Neural cell (in vitro differentiated cells): ENCODE measurements around the gene DBH. TPM values are rescaled to one million over a fixed set of nuclear protein-coding genes. Genes with fewer than 3 reads are reported as not detected.

Experiments
- H2AFZ ChIP-seq: fragments of 200-600, 300-800 bp; sonication (generic), shearing (Covaris generic); 2 replicates; pipeline ENCODE4 v1.6.0; 2014; ENCODE audit warnings: low read depth, mild to moderate bottlenecking, antibody characterized with exemption, low read length, moderate library complexity
- H3F3A ChIP-seq: fragments of 200-600 bp; shearing (Covaris generic); 2 replicates; pipeline ENCODE4 v1.6.1; 2016; ENCODE audit warnings: mild to moderate bottlenecking, moderate library complexity, mixed read lengths, antibody characterized with exemption, low read length; ENCODE audit not compliant: insufficient read depth, poor library complexity, severe bottlenecking
- H3K27ac ChIP-seq: fragments of 200-600, 300-800 bp; sonication (generic), shearing (Covaris generic); 2 replicates; pipeline ENCODE4 v1.5.1; 2014; ENCODE audit warnings: mild to moderate bottlenecking, low read length, moderate library complexity
- H3K27me3 ChIP-seq: fragments of 300-800, 200-600 bp; sonication (generic), shearing (Covaris generic); 2 replicates; pipeline ENCODE4 v1.6.0; 2014; ENCODE audit warnings: mild to moderate bottlenecking, low read depth, low read length, moderate library complexity; ENCODE audit not compliant: insufficient read depth
- H3K36me3 ChIP-seq: fragments of 300-800, 200-600 bp; sonication (generic), shearing (Covaris generic); 2 replicates; pipeline ENCODE4 v1.5.1; 2014; ENCODE audit warnings: mild to moderate bottlenecking, antibody characterized with exemption, low read length, moderate library complexity; ENCODE audit not compliant: insufficient read depth
- H3K4me2 ChIP-seq: fragments of 300-800, 200-600 bp; sonication (generic), shearing (Covaris generic); 2 replicates; pipeline ENCODE4 v1.6.0; 2014; ENCODE audit warnings: mild to moderate bottlenecking, low read length
- H3K4me3 ChIP-seq: fragments of 300-800, 200-600 bp; sonication (generic), shearing (Covaris generic); 2 replicates; pipeline ENCODE4 v1.5.1; 2014; ENCODE audit warnings: mild to moderate bottlenecking, low read length, moderate library complexity
- H3K79me2 ChIP-seq: fragments of 200-600 bp; shearing (Covaris generic); replicated peaks from 2 replicates; pipeline ENCODE4 v1.6.0; 2014; ENCODE audit warnings: mild to moderate bottlenecking, low read length, moderate library complexity; ENCODE audit not compliant: insufficient read depth
- H3K9ac ChIP-seq: fragments of 300-800, 200-600 bp; sonication (generic), shearing (Covaris generic); 2 replicates; pipeline ENCODE4 v1.6.1; 2016; ENCODE audit warnings: mild to moderate bottlenecking, low read length, mixed read lengths
- H3K9me2 ChIP-seq: fragments of 200-600 bp; shearing (Covaris generic); 2 replicates; pipeline ENCODE4 v1.6.1; 2016; ENCODE audit warnings: mild to moderate bottlenecking, low read length, mixed read lengths; ENCODE audit not compliant: insufficient read depth
- H3K9me3 ChIP-seq: fragments of 200-600, 300-800 bp; sonication (generic), shearing (Covaris generic); 2 replicates; pipeline ENCODE4 v1.6.1; 2016; ENCODE audit warnings: mild to moderate bottlenecking, mixed run types, low read length, moderate library complexity, mixed read lengths
- H4K20me1 ChIP-seq: fragments of 200-600 bp; shearing (Covaris generic); 2 replicates; pipeline ENCODE4 v1.6.1; 2016; ENCODE audit warnings: mild to moderate bottlenecking, mixed run types; ENCODE audit not compliant: insufficient read depth
- CTCF ChIP-seq: fragments of 450-650 bp; IDR thresholded peaks from 2 replicates; pipeline ENCODE4 v1.5.1; 2014; ENCODE audit warnings: antibody characterized with exemption, mild to moderate bottlenecking, moderate library complexity; ENCODE audit not compliant: poor library complexity, severe bottlenecking
- EP300 ChIP-seq: fragments of 450-650 bp; conservative IDR thresholded peaks from 2 replicates; pipeline ENCODE4 v1.6.1; 2014; ENCODE audit warnings: antibody characterized with exemption, mild to moderate bottlenecking, moderate library complexity; ENCODE audit not compliant: poor library complexity, severe bottlenecking
- EZH2 ChIP-seq: fragments of 200-600, 300-800 bp; shearing (Covaris generic), sonication (generic); IDR thresholded peaks from 2 replicates; pipeline ENCODE4 v1.6.1; 2014; ENCODE audit warnings: antibody characterized with exemption, low read length, borderline replicate concordance, mild to moderate bottlenecking; ENCODE audit not compliant: insufficient read depth, poor library complexity, severe bottlenecking
- MXI1 ChIP-seq: fragments of 450-650 bp; conservative IDR thresholded peaks from 2 replicates; pipeline ENCODE4 v1.6.1; 2014; ENCODE audit warnings: antibody characterized with exemption, mild to moderate bottlenecking; ENCODE audit not compliant: poor library complexity, severe bottlenecking
- POLR2AphosphoS5 ChIP-seq: IDR thresholded peaks from 2 replicates; pipeline ENCODE4 v1.6.1; 2012
- RAD21 ChIP-seq: fragments of 450-650 bp; conservative IDR thresholded peaks from 2 replicates; pipeline ENCODE4 v1.6.1; 2014; ENCODE audit warnings: antibody characterized with exemption, mild to moderate bottlenecking, moderate library complexity
- REST ChIP-seq: IDR thresholded peaks from 2 replicates; pipeline ENCODE4 v1.6.1; 2012; ENCODE audit warnings: borderline replicate concordance
- SMC3 ChIP-seq: fragments of 450-650 bp; conservative IDR thresholded peaks from 2 replicates; pipeline ENCODE4 v1.6.1; 2014; ENCODE audit warnings: antibody characterized with exemption, mild to moderate bottlenecking, moderate library complexity; ENCODE audit not compliant: poor library complexity
- TAF1 ChIP-seq: IDR thresholded peaks from 2 replicates; pipeline ENCODE4 v1.6.1; 2012; ENCODE audit warnings: low read depth
- polyA plus RNA-seq: library from polyadenylated mRNA; depleted of rRNA; stranded (reverse); fragments of >200 nt; gene quantifications from 2 replicates; pipeline ENCODE4 v1.2.3, GENCODE V29; 2014

The DBH gene
- polyA plus RNA-seq, 1 donor from 2014 or later = not detected

DNA sequence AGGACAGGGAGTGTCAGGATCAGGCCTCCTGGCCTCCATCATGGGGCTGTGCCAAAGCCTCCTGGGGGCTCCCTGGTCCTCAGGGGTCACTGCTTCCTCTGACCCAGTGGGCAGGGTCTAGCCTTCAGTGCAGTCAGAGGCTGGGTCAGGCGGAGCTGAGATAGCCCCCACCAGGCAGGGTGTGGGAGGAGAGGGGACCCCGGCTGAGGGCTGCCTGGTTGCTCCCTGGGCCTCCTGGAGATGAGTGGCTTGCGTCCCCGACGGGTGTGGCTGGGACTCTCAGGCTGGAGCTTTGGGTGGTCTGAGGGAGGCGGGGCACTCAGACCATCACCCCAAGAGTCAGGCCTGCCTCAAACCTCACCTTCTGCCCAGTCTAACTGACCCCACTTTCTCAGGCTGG, 48.7 kb upstream of the DBH start:
- no peaks in the 10 kb centered on the region for H3K36me3 ChIP-seq
- H2AFZ ChIP-seq = no peak overlapping the region
- H3K9me2 ChIP-seq = no peaks in the 10 kb centered on the region
- H3K27me3 ChIP-seq = no peaks in the 10 kb centered on the region
- H3K4me3 ChIP-seq = no peak overlapping the region
- TF ChIP-seq SMC3 (no peak), MXI1 (no peak), REST (no peak), CTCF (no peak)
- no peak overlapping the region for H3K9ac ChIP-seq
- no peaks in the 10 kb centered on the region for H3K79me2 ChIP-seq
- no peaks in the 10 kb centered on the region for H4K20me1 ChIP-seq
- no peak overlapping the region for H3K27ac ChIP-seq
- no peaks in the 10 kb centered on the region for H3K9me3 ChIP-seq
- H3F3A ChIP-seq = no peaks in the 10 kb centered on the region
- no peak overlapping the region for H3K4me2 ChIP-seq

DNA sequence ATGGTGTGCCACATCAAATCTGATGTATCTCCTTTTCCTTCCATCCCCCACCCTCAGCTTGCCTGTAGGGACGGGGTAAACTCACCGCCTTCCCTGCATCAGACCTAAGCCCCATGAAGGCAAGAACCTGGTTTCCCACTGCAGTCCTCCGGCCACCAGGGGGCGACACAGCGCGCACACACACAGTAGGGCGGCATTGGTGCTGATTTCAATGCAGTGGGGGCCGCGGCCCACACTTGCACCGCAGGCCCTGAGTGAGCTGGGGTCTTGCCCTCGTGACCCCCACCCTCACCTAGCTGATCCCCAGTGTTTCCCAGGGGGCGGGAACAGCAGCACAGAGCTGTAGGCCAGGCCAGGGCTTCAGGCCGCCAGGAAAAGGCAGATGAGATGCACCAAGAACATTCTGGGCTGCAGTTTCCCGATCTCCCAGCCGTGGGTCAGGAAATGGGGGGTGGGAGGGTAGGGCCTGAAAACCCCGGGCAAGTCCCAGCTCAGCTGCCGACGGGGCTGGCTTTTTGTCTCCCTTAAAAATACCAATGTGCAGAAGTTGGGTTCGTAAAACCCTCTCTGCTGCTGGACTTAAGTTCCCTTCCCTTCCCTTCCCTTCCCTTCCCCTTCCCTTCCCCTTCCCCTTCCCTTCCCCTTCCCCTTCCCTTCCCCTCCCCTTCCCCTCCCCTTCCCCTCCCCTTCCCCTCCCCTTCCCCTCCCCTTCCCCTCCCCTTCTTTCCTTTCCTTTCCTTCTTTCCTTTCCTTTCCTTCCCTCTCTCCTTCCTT, 46.5 kb upstream of the DBH start:
- Histone ChIP-seq H3K9me2 (no peaks in the 10 kb centered on the region), H2AFZ (no peak overlapping the region), H3K36me3 (no peaks in the 10 kb centered on the region), H3K4me3 (no peak overlapping the region), H3K9ac (no peak overlapping the region), H3K27ac (no peak overlapping the region), H3K9me3 (no peaks in the 10 kb centered on the region), H4K20me1 (no peaks in the 10 kb centered on the region), H3K4me2 (no peak overlapping the region), H3K27me3 (no peaks in the 10 kb centered on the region), H3F3A (no peaks in the 10 kb centered on the region), H3K79me2 (no peaks in the 10 kb centered on the region)
- TF ChIP-seq RAD21 (no peak), MXI1 (no peak), TAF1 (no peak), EZH2 (no peak), POLR2AphosphoS5 (no peak), EP300 (no peak), SMC3 (no peak), REST (no peak), CTCF (no peak)
